Measurements from ENCODE around the gene BLOC1S2.

Gene BLOC1S2

GRCh38 chr10:100248820-100249219 lies 37.7 kb downstream of the BLOC1S2 start:
- no peak overlapping the region for H2BK5ac ChIP-seq (ENCODE audit: low read depth, low read length, poor library complexity, severe bottlenecking)
- H3K27ac ChIP-seq (ENCODE audit: low read length, poor library complexity, severe bottlenecking) = no peak overlapping the region
- H3K4ac ChIP-seq (ENCODE audit: low read depth in 1 of 2, low read length in 2 of 2) = no peak overlapping the region
- H3K4me1 ChIP-seq (ENCODE audit: control insufficient read depth, insufficient read depth, low read depth, low read length) = no peaks in the 10 kb centered on the region
- no peak overlapping the region for H2BK15ac ChIP-seq (ENCODE audit: low read depth, poor library complexity, severe bottlenecking)
- H3K4me3 ChIP-seq (ENCODE audit: insufficient read depth in 1 of 2, low read depth in 1 of 2, low read length in 2 of 2) = no peak overlapping the region
- no peak overlapping the region for H2BK12ac ChIP-seq (ENCODE audit: low read length in 2 of 2)
- H4K8ac ChIP-seq (ENCODE audit: low read length) = no peak overlapping the region
- H2AFZ ChIP-seq (ENCODE audit: low read depth, low read length) = no peak overlapping the region
- H2BK120ac ChIP-seq (ENCODE audit: low read depth, low read length) = no peak overlapping the region
- H3K27me3 ChIP-seq (ENCODE audit: control insufficient read depth in 1 of 2, insufficient read depth in 1 of 2, low read length in 2 of 2) = no peaks in the 10 kb centered on the region
- no peak overlapping the region for H3K18ac ChIP-seq (ENCODE audit: low read depth in 1 of 2, low read length in 2 of 2)
- H2AK5ac ChIP-seq (ENCODE audit: low read length, severe bottlenecking) = no peak overlapping the region
- no peaks in the 10 kb centered on the region for H3K9me3 ChIP-seq (ENCODE audit: control insufficient read depth, low read length)
- no peak overlapping the region for H4K91ac ChIP-seq (ENCODE audit: low read length)
- H3K14ac ChIP-seq (ENCODE audit: low read length in 2 of 2) = no peak overlapping the region
- 97% methylated on average over 6 of the region's 7 CpGs for WGBS
- no peak overlapping the region for H3K9ac ChIP-seq (ENCODE audit: low read length)
- H3K23ac ChIP-seq (ENCODE audit: low read length in 2 of 2) = no peak overlapping the region
- no peak overlapping the region for H3K4me2 ChIP-seq (ENCODE audit: low read length, poor library complexity, severe bottlenecking)
- peaks cover 17 to 83% of the 10 kb centered on the region in 2 experiments for H3K36me3 ChIP-seq (ENCODE audit: control insufficient read depth in 1 of 2, insufficient read depth in 2 of 2, low read depth in 1 of 2, low read length in 2 of 2)
- no peak for DNase-seq
- H3K79me1 ChIP-seq (replicated peaks; ENCODE audit: low read length, poor library complexity, severe bottlenecking) = peaks cover 3% of the 10 kb centered on the region

- Histone ChIP-seq H3K4ac (ENCODE audit: low read depth in 1 of 2, low read length in 2 of 2) (no peak overlapping the region), H3K9ac (ENCODE audit: low read length) (no peak overlapping the region), H3K27me3 (ENCODE audit: control insufficient read depth in 1 of 2, insufficient read depth in 1 of 2, low read length in 2 of 2) (no peaks in the 10 kb centered on the region), H3K4me3 (ENCODE audit: insufficient read depth in 1 of 2, low read depth in 1 of 2, low read length in 2 of 2) (no peak overlapping the region), H3K18ac (ENCODE audit: low read depth in 1 of 2, low read length in 2 of 2) (no peak overlapping the region), H3K4me2 (ENCODE audit: low read length, poor library complexity, severe bottlenecking) (no peak overlapping the region), H2AFZ (ENCODE audit: low read depth, low read length) (no peak overlapping the region), H3K23ac (ENCODE audit: low read length in 2 of 2) (no peak overlapping the region), H3K9me3 (ENCODE audit: control insufficient read depth, low read length) (no peaks in the 10 kb centered on the region), H3K27ac (ENCODE audit: low read length, poor library complexity, severe bottlenecking) (peak overlapping the region; percentile 62), H3K36me3 (ENCODE audit: control insufficient read depth in 1 of 2, insufficient read depth in 2 of 2, low read depth in 1 of 2, low read length in 2 of 2) (peaks cover 12 to 83% of the 10 kb centered on the region in 2 experiments), H4K91ac (ENCODE audit: low read length) (no peak overlapping the region), H2BK120ac (ENCODE audit: low read depth, low read length) (no peak overlapping the region), H2BK15ac (ENCODE audit: low read depth, poor library complexity, severe bottlenecking) (no peak overlapping the region), H2BK5ac (ENCODE audit: low read depth, low read length, poor library complexity, severe bottlenecking) (no peak overlapping the region), H3K79me1 (replicated peaks; ENCODE audit: low read length, poor library complexity, severe bottlenecking) (peaks cover 8% of the 10 kb centered on the region), H3K4me1 (ENCODE audit: control insufficient read depth, insufficient read depth, low read depth, low read length) (no peaks in the 10 kb centered on the region), H2BK12ac (ENCODE audit: low read length in 2 of 2) (no peak overlapping the region), H2AK5ac (ENCODE audit: low read length, severe bottlenecking) (no peak overlapping the region), H3K14ac (ENCODE audit: low read length in 2 of 2) (no peak overlapping the region), H4K8ac (ENCODE audit: low read length) (no peak overlapping the region)
- no peak for DNase-seq
- 97% methylated on average over 5 of the region's 5 CpGs for WGBS
These were observed 40.8 kb downstream of the BLOC1S2 start for GRCh38 chr10:100245484-100246220.

- Histone ChIP-seq H3K4me2 (ENCODE audit: low read length, poor library complexity, severe bottlenecking) (no peak overlapping the region), H3K27me3 (ENCODE audit: control insufficient read depth in 1 of 2, insufficient read depth in 1 of 2, low read length in 2 of 2) (no peaks in the 10 kb centered on the region), H3K27ac (ENCODE audit: low read length, poor library complexity, severe bottlenecking) (no peak overlapping the region), H4K8ac (ENCODE audit: low read length) (no peak overlapping the region), H2AFZ (ENCODE audit: low read depth, low read length) (no peak overlapping the region), H2BK12ac (ENCODE audit: low read length in 2 of 2) (no peak overlapping the region), H3K18ac (ENCODE audit: low read depth in 1 of 2, low read length in 2 of 2) (no peak overlapping the region), H3K23ac (ENCODE audit: low read length in 2 of 2) (no peak overlapping the region), H2BK120ac (ENCODE audit: low read depth, low read length) (no peak overlapping the region), H2AK5ac (ENCODE audit: low read length, severe bottlenecking) (no peak overlapping the region), H3K4me3 (ENCODE audit: insufficient read depth in 1 of 2, low read depth in 1 of 2, low read length in 2 of 2) (no peak overlapping the region), H3K9me3 (ENCODE audit: control insufficient read depth, low read length) (no peaks in the 10 kb centered on the region), H3K4ac (ENCODE audit: low read depth in 1 of 2, low read length in 2 of 2) (no peak overlapping the region), H2BK5ac (ENCODE audit: low read depth, low read length, poor library complexity, severe bottlenecking) (no peak overlapping the region), H3K36me3 (ENCODE audit: control insufficient read depth in 1 of 2, insufficient read depth in 2 of 2, low read depth in 1 of 2, low read length in 2 of 2) (peaks cover 16 to 78% of the 10 kb centered on the region in 2 experiments), H3K4me1 (ENCODE audit: control insufficient read depth, insufficient read depth, low read depth, low read length) (no peaks in the 10 kb centered on the region), H3K79me1 (replicated peaks; ENCODE audit: low read length, poor library complexity, severe bottlenecking) (peaks cover 17% of the 10 kb centered on the region), H4K91ac (ENCODE audit: low read length) (no peak overlapping the region), H3K14ac (ENCODE audit: low read length in 2 of 2) (no peak overlapping the region), H3K9ac (ENCODE audit: low read length) (no peak overlapping the region), H2BK15ac (ENCODE audit: low read depth, poor library complexity, severe bottlenecking) (no peak overlapping the region)
- 100% methylated on average over 1 of the region's 3 CpGs for WGBS
- no peak for DNase-seq
These were observed 46.6 kb downstream of the BLOC1S2 start for GRCh38 chr10:100239851-100240250.

GRCh38 chr10:100238429-100238828 lies 48.1 kb downstream of the BLOC1S2 start:
- no peak overlapping the region for H2BK12ac ChIP-seq (ENCODE audit: low read length in 2 of 2)
- H3K79me1 ChIP-seq (replicated peaks; ENCODE audit: low read length, poor library complexity, severe bottlenecking) = peaks cover 14% of the 10 kb centered on the region
- H3K27me3 ChIP-seq (ENCODE audit: control insufficient read depth in 1 of 2, insufficient read depth in 1 of 2, low read length in 2 of 2) = no peaks in the 10 kb centered on the region
- DNase-seq = no peak
- H3K23ac ChIP-seq (ENCODE audit: low read length in 2 of 2) = no peak overlapping the region
- H3K14ac ChIP-seq (ENCODE audit: low read length in 2 of 2) = no peak overlapping the region
- H2AK5ac ChIP-seq (ENCODE audit: low read length, severe bottlenecking) = no peak overlapping the region
- no peak overlapping the region for H2BK15ac ChIP-seq (ENCODE audit: low read depth, poor library complexity, severe bottlenecking)
- H3K4me2 ChIP-seq (ENCODE audit: low read length, poor library complexity, severe bottlenecking) = no peak overlapping the region
- no peak overlapping the region for H2AFZ ChIP-seq (ENCODE audit: low read depth, low read length)
- H4K8ac ChIP-seq (ENCODE audit: low read length) = no peak overlapping the region
- H3K4me3 ChIP-seq (ENCODE audit: insufficient read depth in 1 of 2, low read depth in 1 of 2, low read length in 2 of 2) = no peak overlapping the region
- no peak overlapping the region for H4K91ac ChIP-seq (ENCODE audit: low read length)
- WGBS = 98% methylated on average over 7 of the region's 7 CpGs
- no peak overlapping the region for H3K9ac ChIP-seq (ENCODE audit: low read length)
- H3K9me3 ChIP-seq (ENCODE audit: control insufficient read depth, low read length) = no peaks in the 10 kb centered on the region
- H2BK5ac ChIP-seq (ENCODE audit: low read depth, low read length, poor library complexity, severe bottlenecking) = no peak overlapping the region
- no peak overlapping the region for H3K18ac ChIP-seq (ENCODE audit: low read depth in 1 of 2, low read length in 2 of 2)
- no peak overlapping the region for H3K27ac ChIP-seq (ENCODE audit: low read length, poor library complexity, severe bottlenecking)
- peaks cover 16 to 81% of the 10 kb centered on the region in 2 experiments for H3K36me3 ChIP-seq (ENCODE audit: control insufficient read depth in 1 of 2, insufficient read depth in 2 of 2, low read depth in 1 of 2, low read length in 2 of 2)
- no peak overlapping the region for H3K4ac ChIP-seq (ENCODE audit: low read depth in 1 of 2, low read length in 2 of 2)
- no peaks in the 10 kb centered on the region for H3K4me1 ChIP-seq (ENCODE audit: control insufficient read depth, insufficient read depth, low read depth, low read length)
- H2BK120ac ChIP-seq (ENCODE audit: low read depth, low read length) = no peak overlapping the region
